ENCODE results near the gene TUBA3E.
"Not testable (repeated sequence)": the region's sequence is repeated elsewhere in the genome, so short reads cannot be mapped to it uniquely, and the experiment has no call there.

TUBA3E gene

DNA sequence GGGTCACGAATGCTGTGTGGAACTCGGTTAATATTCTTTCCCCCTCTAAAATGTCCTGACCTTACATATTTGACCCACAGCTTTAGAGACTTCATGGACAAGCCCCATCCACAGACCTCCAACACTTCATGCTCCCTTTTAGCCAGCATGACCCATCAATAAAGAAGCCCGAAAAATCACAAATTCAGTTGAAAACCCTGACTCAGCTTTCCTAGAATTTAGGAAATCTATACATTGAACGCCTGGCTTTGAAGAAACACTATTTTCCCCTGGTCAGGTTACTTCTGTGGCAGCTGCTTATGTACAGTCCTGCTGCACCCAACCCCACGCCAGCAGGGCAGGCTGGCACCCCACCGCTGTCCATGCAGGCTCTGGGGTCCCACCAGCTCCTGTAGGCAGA, 6.9 kb downstream of the TUBA3E start:
- not testable (repeated sequence) for DNase-seq (ENCODE audit: low read depth)

DNA sequence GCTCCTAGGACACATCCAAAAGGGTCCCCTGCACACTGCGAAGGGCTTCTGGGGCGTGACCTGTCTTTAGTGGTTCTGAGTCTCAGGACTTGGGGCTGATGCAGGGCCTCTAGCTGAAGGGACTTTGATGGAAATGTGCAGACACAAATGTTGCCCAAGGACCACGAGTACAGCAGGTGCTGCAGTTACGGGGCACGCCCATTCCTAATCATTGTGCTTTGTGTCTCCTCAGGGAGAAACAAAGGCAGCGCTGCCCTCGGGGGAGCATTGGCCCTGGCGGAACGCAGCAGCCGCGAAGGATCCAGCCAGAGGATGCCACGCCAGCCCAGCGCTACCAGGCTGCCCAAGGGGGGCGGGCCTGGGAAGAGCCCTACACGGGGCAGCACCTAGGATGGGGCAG, 8.0 kb downstream of the TUBA3E start:
- no peak for DNase-seq (ENCODE audit: low read depth)

DNA sequence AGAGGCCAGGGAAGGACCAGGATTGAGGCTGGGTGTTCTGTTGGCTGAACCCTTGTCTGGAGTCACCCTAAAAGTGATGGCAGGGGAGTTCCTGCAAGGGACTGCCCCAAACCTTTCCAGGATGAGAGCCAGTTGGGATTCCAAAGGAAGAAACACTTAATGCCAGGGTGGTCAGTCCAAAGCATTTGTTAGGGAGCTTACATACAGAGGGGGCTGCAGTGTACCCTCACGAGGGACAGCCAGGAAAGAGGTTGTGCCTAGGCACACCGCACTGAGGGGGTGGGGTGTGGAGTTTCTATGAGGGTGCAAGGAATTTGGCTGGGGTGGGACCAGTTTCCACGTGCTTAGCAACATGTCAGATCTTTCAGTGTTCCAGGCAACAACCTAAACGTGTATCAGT, 9.3 kb downstream of the TUBA3E start:
- not testable (repeated sequence) for DNase-seq (ENCODE audit: low read depth)

DNA sequence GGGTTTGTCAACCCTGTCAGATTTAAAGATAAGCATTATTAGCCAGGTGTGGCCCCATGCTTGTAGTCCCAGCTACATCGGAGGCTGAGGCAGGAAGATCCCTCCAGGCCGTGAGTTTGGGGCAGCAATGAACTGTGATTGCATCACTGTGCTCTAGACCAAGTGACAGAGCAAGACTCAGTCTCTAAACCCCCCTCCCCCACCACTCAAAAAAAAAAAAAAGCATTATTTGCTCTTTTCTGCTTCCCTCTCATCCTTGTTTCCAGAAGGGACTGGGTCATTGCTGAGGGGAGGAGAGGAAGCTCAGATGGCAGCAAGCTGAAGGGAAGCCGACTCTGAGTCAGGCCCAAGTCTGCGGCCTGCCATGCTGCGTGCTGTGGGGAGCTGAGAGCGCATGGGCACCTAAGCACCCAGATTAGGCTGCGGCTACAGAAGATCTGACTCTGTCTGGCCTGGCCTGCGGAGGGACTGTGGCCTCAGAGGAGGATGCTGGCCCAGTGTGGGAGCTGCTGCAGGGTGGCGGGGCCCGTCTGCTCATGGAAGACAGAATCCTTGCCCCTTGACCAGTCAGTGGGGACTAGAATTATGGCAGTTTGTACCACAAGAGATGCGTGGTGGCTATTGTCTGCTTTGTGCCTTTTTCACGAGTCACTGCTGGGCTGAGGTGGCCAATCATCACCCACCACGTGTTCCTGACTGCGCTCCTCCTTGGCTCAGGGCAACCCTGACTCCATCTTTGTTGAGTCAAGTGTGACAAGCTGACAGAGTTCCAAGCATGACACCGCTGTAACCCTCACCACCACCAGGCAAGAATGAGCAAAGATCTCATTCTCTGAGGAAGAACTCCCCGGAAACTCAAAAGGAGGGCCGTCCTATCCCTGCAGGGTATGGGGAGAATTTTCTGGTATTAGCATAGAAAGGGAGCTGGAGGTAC, 10.1 kb downstream of the TUBA3E start:
- DNase-seq (ENCODE audit: low read depth) = not testable (repeated sequence)

DNA sequence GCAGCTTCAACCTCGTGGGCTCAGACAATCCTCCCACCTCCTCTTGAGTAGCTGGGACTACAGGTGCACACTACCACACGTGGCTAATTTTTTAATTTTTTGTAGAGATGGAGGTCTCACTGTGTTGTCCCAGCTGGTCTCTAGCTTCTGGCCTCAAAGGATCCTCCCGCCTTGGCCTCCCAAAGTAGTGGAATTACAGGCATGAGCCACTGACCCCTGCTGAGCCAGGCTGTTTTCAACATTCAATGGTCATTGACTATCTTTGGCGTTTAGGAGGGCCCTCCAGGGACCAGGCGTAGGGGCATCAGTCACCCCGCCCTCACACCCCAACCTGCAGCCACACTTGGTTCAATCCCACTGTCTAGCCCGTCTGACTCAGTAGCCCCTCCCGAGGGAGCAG, 11.0 kb downstream of the TUBA3E start:
- no peak for DNase-seq (ENCODE audit: low read depth)

DNA sequence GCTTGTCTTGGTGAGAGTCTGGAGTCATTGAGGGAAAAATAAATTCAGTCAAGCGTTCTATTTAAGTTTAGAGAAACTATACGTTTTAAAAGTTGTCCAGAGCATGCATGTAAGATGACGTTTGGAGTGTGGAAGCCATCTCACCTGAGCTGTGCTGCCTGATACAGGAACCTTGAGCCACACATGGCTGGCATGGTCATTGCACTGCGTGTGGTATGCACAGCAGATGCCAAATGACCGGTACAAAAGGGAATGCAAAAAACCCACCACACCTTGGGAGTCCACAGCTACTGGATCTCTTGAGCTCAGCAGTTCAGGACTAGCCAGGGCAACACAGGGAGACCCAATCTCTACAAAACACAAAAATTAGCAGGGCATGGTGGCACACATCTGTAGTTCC, 11.8 kb downstream of the TUBA3E start:
- no peak for DNase-seq (ENCODE audit: low read depth)

DNA sequence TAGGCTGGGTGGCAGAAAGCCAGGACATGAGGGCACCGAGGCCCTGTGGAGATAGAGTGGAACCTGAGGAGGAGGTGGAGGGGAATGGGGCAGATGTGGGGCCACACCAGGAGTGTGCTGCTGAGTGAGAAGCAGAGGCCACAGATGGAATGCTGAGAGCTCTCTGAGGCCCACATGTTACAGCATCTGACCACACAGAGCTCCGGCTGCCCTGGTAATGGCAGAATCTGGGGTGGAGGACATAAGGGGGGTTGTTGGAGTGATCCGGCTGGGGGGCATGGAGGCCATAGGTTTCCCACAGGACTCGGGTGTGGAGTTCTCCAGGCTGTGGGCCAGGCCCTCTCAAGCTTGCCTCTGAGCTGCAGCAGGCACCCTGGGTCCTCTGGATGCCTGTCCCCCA, 12.3 kb downstream of the TUBA3E start:
- DNase-seq (ENCODE audit: low read depth) = no peak

DNA sequence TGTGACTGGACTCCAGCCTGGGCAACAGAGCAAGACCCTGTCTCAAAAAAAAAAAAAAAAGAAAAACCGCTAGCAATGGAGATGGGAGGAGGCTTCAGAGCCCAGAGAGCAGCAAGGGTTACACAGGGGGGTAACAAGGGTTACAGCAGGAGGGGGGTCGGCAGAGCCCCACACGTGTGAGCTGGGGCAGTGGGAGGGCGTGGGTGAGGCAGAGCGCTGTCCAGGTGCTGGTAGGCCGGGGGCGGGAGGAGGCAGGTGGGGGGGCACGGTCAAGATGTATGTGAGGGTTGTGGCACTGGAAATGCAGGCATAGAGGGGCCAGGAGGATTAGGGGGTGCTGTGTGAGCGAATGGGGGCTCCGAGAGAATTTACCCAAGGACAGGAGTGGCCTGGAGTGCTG, 12.8 kb downstream of the TUBA3E start:
- no peak for DNase-seq (ENCODE audit: low read depth)

DNA sequence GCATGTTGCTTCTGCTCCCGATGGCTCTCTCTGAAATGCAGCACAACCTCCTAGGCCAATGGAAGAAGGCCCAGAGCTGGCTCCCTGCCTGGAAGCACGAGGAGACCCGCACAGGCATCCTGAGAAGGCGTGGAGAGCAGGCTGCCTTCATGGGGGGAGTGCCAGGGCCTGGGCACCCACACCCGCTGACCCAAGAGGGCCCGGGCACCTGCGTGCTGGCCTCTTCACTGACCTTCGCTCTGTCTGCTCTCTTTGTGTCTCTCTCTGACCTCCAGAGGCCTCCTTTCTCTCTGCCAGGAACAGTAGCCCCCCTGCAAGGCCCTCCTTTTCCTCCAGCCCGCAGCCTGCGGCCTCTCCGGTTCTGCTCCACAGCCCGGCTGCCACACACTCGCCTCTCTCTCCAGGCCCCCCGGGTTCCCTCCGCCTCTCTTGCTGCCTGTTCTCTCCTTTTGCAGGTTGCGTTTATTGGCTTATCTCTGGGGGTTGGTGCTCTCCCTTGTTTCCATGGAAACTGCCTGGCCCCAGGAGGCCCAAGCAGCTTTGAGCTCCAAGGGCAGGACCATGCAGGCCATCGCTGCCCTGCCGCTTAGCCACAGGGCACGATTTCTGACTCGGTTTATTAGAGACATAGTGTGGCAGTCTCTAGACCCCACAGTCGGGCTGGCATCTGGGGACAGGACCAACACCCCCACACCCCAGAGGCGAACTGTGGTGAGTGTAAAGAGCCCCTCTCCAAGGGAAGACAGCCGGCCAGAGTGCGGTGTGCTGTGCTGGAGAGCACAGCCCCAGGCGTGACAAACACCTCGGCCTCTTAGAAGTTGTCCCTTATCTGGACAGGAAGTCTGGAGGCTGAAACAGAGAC, 14.5 kb downstream of the TUBA3E start:
- no peak for DNase-seq (ENCODE audit: low read depth)

DNA sequence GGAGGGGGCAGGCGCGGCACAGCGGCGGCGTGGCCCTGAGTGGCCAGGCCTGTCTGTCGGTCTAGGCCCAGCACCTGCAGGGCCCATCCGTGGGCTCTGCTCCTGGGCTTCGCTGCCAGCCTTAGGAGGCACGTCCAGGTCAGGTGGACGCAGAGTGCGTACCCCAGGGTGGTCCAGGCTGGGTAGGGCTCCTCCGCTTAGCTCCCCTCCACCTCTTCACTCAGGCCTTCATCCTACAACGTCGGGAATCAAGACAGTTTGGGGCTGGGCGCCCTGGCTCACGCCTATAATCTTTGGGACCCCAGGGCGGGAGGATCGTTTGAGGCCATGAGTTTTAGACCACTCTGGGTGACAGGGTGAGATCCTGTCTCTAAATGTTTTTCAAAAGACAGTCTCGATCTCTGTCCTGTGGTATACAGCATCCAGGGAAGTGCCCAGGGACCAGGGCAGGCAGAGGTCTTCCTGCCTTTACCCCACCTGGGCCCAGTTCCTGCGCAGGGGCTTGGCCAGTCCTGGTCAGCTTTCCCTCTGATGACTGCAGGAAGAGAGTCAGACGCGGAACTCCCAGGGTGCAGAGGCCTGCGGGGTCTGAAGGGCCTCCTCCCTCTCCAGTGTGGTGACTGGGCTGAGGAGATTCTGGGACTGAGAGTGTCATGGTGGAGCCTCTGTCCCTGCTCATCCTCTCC, 15.3 kb downstream of the TUBA3E start:
- DNase-seq (ENCODE audit: low read depth) = not testable (repeated sequence)

DNA sequence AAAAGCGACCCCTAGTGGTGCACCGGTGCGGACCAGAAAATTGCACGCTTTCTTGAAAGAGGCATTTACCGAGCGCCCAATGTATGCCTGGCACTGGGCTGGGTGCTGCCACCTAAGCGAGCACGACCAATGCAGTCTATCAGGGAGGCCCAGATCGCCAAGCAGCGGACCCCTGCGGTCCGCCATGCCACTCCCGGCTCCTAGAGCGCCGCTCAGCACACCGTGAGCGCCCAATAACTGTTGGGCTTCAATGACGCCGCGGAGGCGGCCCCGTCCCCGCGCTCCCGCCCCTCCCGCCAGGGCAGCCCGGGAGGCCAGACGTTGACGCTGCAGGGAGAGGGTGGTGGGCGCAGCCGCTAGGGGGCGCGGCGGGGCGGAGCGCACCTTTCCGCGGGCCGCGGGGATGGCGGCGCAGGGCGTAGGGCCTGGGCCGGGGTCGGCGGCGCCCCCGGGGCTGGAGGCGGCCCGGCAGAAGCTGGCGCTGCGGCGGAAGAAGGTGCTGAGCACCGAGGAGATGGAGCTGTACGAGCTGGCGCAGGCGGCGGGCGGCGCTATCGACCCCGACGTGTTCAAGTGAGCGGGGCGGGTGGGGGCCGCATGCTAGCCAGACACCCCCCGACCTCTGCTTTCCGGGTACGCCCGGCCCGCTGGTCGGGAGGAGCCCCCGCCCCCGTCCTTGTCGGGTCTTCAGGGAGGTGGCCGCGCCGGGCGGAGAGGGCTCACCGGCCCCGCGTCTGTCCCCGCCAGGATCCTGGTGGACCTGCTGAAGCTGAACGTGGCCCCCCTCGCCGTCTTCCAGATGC, 16.2 kb downstream of the TUBA3E start, which contains the start of gene MZT2B:
MZT2B (plus strand) TSS at position 383 of the 803 bp plus-strand sequence; CDS start at position 404, 21 bp downstream.
- DNase-seq (ENCODE audit: low read depth) = peak; percentile 82

DNA sequence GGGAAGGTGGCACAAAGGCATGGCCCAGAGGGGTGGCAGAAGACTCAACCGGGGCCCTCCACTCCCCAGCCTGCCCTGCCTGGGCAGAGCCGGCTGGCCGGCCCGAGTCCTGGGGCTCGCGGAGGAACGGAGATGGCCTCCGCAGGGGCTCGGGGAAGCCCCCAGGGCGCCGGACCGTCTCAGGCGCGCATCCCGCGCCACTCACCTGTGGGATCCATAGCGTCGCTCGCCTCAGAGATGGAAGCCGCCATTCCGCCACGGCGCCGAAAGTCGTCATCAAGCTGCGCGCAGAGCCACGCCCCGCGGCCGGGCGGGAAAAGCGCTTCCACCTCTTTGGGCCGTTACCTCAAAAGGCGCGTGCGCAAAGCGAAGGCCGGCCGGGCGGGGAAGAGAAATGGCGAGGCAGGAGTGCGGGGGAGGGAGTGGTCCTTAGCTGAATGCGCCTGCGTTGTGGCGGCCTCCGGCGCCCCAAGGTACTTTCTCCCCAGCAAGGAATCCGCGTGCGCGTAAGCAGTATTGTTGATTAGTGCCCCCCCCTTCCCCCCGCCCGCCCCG, 16.8 kb downstream of the TUBA3E start, which contains the start of gene SMPD4:
SMPD4 (minus strand) TSS at position 278 of the 555 bp plus-strand sequence. CDS start 5,010 bp downstream, outside the sequence.
- peak; percentile 97 for DNase-seq (ENCODE audit: low read depth)

DNA sequence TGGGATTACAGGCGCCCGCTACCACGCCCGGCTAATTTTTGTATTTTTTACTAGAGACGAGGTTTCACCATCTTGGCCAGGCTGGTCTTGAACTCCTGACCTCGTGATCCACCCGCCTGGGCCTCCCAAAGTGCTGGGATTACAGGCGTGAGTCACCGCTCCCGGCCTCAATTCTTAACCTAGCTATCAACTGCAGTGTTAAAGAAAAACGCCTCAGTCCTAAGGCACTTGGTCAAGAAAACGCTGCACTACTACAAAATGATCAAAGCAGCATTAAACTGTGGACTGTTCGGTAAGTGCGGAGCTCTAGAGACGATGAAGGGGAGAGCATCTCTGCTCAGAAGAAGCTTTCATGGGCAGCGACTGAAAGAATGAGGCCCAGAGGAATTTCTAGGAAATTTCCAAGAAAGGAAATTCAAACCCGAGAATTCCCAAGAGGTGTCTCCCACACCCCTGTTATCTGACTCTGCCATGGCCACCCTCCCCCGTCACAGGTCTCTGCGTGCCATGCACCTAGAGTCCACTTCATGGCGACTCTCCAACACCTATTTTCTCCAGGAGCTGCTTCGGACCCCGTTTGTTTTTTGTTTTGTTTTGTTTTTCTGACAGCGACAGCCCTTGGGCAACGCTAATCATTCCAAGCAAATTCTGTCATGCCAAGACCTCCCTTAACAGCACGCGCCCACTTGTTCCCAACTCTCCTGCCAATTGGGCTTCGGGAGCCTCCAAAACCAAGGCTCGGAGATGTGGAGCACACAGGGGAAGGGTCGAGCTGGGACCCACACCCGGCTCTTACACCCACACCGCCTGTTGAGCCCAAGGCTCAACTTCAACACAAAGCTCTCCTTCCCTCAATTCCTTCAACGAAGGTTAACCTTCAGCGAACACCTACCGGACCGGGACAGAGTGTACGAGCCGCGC, 17.6 kb downstream of the TUBA3E start:
- not testable (repeated sequence) for DNase-seq (ENCODE audit: low read depth)

DNA sequence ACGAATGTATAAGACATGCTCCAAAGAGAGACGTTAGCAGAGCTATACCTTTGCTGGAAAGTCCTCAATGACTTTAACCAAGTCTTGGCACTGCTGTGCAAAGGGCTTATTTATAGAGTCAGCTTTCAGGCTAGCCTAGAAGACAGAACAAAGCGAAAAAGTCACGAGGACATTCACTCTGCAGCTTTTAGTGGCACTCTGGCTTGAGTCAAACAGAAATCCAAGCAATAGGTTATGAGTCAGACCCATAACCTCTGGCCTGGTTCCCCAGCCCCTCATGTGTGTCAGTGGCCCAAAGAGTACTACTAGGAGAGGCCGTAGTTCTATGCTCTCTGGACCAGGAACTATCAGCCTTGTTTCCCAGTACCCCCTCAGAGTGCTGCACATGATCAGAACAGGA, 23.4 kb downstream of the TUBA3E start:
- DNase-seq (ENCODE audit: low read depth) = not testable (repeated sequence)

DNA sequence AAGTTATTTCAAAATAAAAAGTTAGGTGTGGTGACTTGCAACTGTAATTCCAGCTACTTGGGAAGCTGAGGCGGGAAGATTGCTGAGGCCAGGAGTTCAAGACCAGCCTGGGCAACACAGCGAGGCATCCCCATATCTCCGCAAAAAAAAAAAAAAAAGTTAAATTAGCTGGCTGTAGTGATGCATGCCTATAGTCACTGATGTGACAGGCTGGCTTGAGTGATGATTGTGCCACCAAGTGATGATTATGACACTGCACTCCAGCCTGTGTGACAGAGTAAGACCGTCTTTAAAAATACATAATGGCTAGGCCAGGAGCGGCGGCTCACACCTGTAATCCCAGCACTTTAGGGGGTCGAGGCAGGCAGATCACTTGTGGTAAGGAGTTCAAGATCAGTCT, 28.3 kb downstream of the TUBA3E start:
- no peak for DNase-seq (ENCODE audit: low read depth)

DNA sequence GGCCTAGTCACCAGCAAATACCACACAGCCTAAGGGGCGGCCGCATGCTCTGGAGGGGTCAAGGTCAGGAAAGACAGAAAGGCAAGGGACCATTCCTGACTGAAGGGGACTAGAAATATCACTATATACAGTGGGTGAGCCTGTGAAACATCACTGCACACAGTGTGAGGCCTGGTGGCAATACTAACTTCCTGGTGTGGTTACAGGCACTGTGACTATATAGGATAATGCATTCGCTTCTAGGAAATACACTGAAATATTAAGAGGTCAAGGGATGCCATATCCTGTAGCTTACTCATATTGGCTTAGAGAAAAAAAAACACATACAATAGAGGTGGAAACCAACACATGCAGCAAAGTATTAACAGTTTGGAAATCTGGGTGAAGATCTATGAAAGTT, 29.1 kb downstream of the TUBA3E start:
- DNase-seq (ENCODE audit: low read depth) = not testable (repeated sequence)

DNA sequence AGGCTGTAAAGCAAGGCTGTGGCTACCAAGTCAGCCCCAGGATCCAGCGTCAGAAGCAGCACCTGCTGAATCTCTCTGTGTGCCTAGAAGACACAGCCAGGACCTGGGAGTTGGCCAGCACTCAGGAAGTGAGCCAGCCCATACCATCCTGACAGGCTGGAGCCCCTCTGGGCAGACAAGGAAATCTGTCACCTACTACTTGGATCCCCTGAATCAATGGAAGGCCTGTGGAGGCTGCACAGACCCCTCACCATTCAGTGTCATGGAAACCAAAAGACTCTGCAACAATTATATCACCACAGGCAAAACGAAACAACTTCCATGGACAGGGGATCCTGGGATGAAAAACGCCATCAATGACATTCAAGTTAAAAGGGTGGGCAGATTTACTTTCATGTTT, 31.6 kb downstream of the TUBA3E start:
- DNase-seq (ENCODE audit: low read depth) = not testable (repeated sequence)

DNA sequence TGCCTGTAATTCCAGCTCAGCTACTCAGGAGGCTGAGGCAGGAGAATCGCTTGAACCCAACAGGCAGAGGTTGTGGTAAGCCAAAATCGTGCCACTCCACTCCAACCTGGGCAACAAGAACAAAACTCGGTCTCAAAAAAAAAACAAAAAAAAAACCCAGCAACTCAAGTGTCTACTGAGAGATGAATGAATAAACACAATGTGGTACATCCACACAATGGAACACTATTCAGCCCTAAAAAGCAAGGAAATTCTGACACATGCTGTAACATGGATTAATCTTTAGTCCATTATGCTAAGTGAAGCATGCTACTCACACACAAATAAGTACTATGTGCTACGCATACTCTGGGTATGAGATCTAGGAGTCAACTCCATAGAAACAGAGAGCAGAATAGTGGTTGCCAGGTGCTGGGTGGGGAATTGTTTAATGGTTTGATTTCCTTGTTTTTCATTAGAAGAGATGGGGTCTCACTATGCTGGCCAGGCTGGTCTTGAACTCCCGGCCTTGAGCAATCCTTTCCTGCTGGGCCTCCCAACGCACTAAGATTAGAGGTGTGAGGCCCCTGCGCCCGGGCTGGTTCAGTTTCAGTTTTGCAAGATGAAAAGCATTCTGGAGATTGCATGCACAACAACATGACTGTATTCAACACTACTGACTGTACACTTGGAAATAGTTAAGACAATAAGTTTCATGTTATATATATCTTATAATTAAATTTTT, 32.8 kb downstream of the TUBA3E start:
- no peak for DNase-seq (ENCODE audit: low read depth)

DNA sequence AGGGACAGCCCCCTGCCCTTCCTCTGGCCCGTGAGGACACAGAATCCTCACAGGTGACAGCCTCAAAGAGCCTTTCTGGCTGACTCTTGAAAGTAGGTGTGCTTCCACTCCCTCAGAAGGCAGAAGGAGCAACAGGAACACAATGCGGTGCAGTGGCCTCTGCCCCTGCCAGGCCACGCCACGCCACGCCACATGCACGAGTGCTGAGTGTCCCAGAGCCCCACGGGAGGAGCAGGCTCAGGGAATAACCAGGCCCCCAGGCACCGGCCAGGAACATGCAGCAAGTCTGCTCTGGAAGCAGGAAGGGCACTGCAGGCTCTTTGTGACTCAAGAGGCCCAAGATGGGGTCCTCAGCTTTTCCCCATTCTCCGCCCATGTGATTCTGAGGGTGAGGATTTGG, 35.3 kb downstream of the TUBA3E start:
- no peak for DNase-seq (ENCODE audit: low read depth)

Data from T follicular helper cell (primary cell).